ENCODE data around the gene SRGAP1.

Gene SRGAP1

GRCh38 chr12:63885401-63885800 is 40.9 kb downstream of the SRGAP1 start:
- Histone ChIP-seq H3K27me3 (replicated peaks) (no peaks in the 10 kb centered on the region), H3K4me3 (ENCODE audit: low read depth, low read length) (no peak overlapping the region), H3K36me3 (replicated peaks) (peaks cover 3% of the 10 kb centered on the region), H3K27ac (no peak overlapping the region)
- no peak for DNase-seq
- in situ Hi-C loops (cut with HindIII; ENCODE audit: low pct_ligation_motif_present, low sequenced_read_pairs), result no loop called here
- no peak for TF ChIP-seq CTCF (IDR thresholded peaks at IDR 0.05; ENCODE audit: low read depth, low read length, missing control alignments)

GRCh38 chr12:63888908-63889635 is 44.6 kb downstream of the SRGAP1 start:
- in situ Hi-C loops (cut with HindIII; ENCODE audit: low pct_ligation_motif_present, low sequenced_read_pairs), result no loop called here
- DNase-seq, result peak; percentile 52
- Histone ChIP-seq H3K27ac (peak overlapping the region; percentile 77), H3K36me3 (replicated peaks) (peaks cover 3% of the 10 kb centered on the region), H3K27me3 (replicated peaks) (no peaks in the 10 kb centered on the region), H3K4me3 (ENCODE audit: low read depth, low read length) (no peak overlapping the region)
- no peak for TF ChIP-seq CTCF (IDR thresholded peaks at IDR 0.05; ENCODE audit: low read depth, low read length, missing control alignments)

GRCh38 chr12:63889721-63890509 is 45.4 kb downstream of the SRGAP1 start:
- Histone ChIP-seq H3K27me3 (replicated peaks) (no peaks in the 10 kb centered on the region), H3K27ac (peak overlapping the region; percentile 77), H3K4me3 (ENCODE audit: low read depth, low read length) (no peak overlapping the region), H3K36me3 (replicated peaks) (peaks cover 3% of the 10 kb centered on the region)
- peak; percentile 64 for DNase-seq
- no peak for TF ChIP-seq CTCF (IDR thresholded peaks at IDR 0.05; ENCODE audit: low read depth, low read length, missing control alignments)
- in situ Hi-C loops (cut with HindIII; ENCODE audit: low pct_ligation_motif_present, low sequenced_read_pairs), result no loop called here

- no peaks in the 10 kb centered on the region for H3K36me3 ChIP-seq (replicated peaks)
- TF ChIP-seq CTCF (IDR thresholded peaks at IDR 0.05; ENCODE audit: low read depth, low read length, missing control alignments), result no peak
- H3K27ac ChIP-seq, result no peak overlapping the region
- H3K27me3 ChIP-seq (replicated peaks), result no peaks in the 10 kb centered on the region
- in situ Hi-C loops (cut with HindIII; ENCODE audit: low pct_ligation_motif_present, low sequenced_read_pairs), result no loop called here
- DNase-seq, result no peak
- H3K4me3 ChIP-seq (ENCODE audit: low read depth, low read length), result no peak overlapping the region
Observed at GRCh38 chr12:63893170-63893569, 48.7 kb downstream of the SRGAP1 start.

- no peak for DNase-seq
- Histone ChIP-seq H3K36me3 (replicated peaks) (no peaks in the 10 kb centered on the region), H3K27me3 (replicated peaks) (no peaks in the 10 kb centered on the region), H3K4me3 (ENCODE audit: low read depth, low read length) (no peak overlapping the region), H3K27ac (no peak overlapping the region)
- TF ChIP-seq CTCF (IDR thresholded peaks at IDR 0.05; ENCODE audit: low read depth, low read length, missing control alignments), result no peak
- in situ Hi-C loops (cut with HindIII; ENCODE audit: low pct_ligation_motif_present, low sequenced_read_pairs), result no loop called here
Observed at GRCh38 chr12:63894132-63894531, 49.6 kb downstream of the SRGAP1 start.
